Fibroblast of lung (primary cell): ENCODE measurements around the gene AP3D1.

Experiments used
- EZH2 ChIP-seq: IDR thresholded peaks from 2 replicates; pipeline ENCODE4 v1.5.1; 2012; ENCODE audit warnings: low read length, control low read depth, mild to moderate bottlenecking; ENCODE audit errors: missing control alignments
- TF ChIP-seq, protein P1 (sequence below), 2 donors: IDR thresholded peaks in 1 of 2; conservative IDR thresholded peaks in 1 of 2; 1 replicate in 1 of 2; 2 replicates in 1 of 2; pipeline ENCODE4 v1.5.1; 2011 to 2012; ENCODE audit warnings: low read length in 2 of 2, control low read depth in 1 of 2, inconsistent platforms in 1 of 2, low read depth in 1 of 2, mild to moderate bottlenecking in 1 of 2

DNA sequence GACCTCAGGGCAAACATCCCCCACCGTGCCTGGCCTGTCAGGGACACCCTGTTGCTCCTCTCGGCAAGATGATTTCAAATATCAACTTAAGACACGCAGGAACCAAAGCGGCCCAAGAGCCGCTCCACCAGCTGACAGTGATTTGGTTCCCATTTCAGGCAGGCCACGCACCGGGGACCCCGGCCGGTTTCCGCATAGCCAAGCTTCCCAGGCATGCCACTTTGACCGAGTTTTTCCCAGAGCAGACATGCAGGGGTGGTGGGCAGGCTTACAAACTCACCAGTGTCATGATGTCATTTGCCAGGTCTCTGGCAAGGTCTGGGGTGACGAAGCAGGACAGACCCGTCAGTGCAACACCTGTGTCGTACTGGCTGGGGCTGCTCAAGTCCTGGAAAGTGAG lies 19.2 kb downstream of the AP3D1 start:
- TF ChIP-seq, protein P1, sequence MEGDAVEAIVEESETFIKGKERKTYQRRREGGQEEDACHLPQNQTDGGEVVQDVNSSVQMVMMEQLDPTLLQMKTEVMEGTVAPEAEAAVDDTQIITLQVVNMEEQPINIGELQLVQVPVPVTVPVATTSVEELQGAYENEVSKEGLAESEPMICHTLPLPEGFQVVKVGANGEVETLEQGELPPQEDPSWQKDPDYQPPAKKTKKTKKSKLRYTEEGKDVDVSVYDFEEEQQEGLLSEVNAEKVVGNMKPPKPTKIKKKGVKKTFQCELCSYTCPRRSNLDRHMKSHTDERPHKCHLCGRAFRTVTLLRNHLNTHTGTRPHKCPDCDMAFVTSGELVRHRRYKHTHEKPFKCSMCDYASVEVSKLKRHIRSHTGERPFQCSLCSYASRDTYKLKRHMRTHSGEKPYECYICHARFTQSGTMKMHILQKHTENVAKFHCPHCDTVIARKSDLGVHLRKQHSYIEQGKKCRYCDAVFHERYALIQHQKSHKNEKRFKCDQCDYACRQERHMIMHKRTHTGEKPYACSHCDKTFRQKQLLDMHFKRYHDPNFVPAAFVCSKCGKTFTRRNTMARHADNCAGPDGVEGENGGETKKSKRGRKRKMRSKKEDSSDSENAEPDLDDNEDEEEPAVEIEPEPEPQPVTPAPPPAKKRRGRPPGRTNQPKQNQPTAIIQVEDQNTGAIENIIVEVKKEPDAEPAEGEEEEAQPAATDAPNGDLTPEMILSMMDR (conservative IDR thresholded peaks at IDR 0.05 in 1 of 2, IDR thresholded peaks at IDR 0.05 in 1 of 2; ENCODE audit: low read depth in 1 of 2, low read length in 2 of 2): no peak
- TF ChIP-seq EZH2: no peak
